Natural killer cell (primary cell): ENCODE measurements around the gene CACNA2D3. TPM values are rescaled to one million over a fixed set of nuclear protein-coding genes. Genes with fewer than 3 reads are reported as not detected.

ENCODE experiments used
- ATAC-seq, 3 donors: fragments of 150-1000 bp in 2 of 3; fragments of 200-7000 bp in 1 of 3; cut with Tn5 transposase; 1 replicate in 1 of 3; 2 replicates in 2 of 3; pipeline ENCODE4 v1.10.0; 2021; ENCODE audit warnings: mild to moderate bottlenecking in 2 of 3, moderate library complexity in 2 of 3
- DNase-seq, 2 donors: peaks; one replicate each; pipeline versions ENCODE4 v3.0.0 to v3.0.0-alpha.2; 2013 to 2021; ENCODE audit warnings: mixed read lengths in 1 of 2
- H3K27ac ChIP-seq: one replicate; pipeline ENCODE4 v1.5.1; 2013; ENCODE audit warnings: mild to moderate bottlenecking, low read length
- H3K27me3 ChIP-seq: one replicate; pipeline ENCODE4 v1.6.1; 2013; ENCODE audit warnings: low read length; ENCODE audit not compliant: control insufficient read depth, insufficient read depth
- H3K36me3 ChIP-seq: one replicate; pipeline ENCODE4 v1.6.1; 2013; ENCODE audit warnings: low read length; ENCODE audit not compliant: control insufficient read depth, insufficient read depth
- H3K4me1 ChIP-seq: one replicate; pipeline ENCODE4 v1.6.1; 2013; ENCODE audit warnings: low read length; ENCODE audit not compliant: control insufficient read depth, insufficient read depth
- H3K4me3 ChIP-seq: one replicate; pipeline ENCODE4 v1.5.1; 2013; ENCODE audit warnings: low read length
- H3K9me3 ChIP-seq: one replicate; pipeline ENCODE4 v1.6.1; 2013; ENCODE audit warnings: low read length; ENCODE audit not compliant: control insufficient read depth, insufficient read depth
- H3K27ac Mint-ChIP-seq, 2 donors: one replicate each; pipeline ENCODE4 v1.8.0; 2022; ENCODE audit warnings: mild to moderate bottlenecking in 2 of 2, mixed read lengths in 2 of 2, moderate library complexity in 1 of 2
- H3K27me3 Mint-ChIP-seq, 2 donors: one replicate each; pipeline ENCODE4 v1.8.0; 2022; ENCODE audit warnings: low read depth in 2 of 2, mixed read lengths in 2 of 2
- H3K36me3 Mint-ChIP-seq: one replicate; pipeline ENCODE4 v1.8.0; 2022; ENCODE audit warnings: mixed read lengths
- H3K4me1 Mint-ChIP-seq, 2 donors: one replicate each; pipeline ENCODE4 v1.8.0; 2022; ENCODE audit warnings: mixed read lengths in 2 of 2
- H3K4me3 Mint-ChIP-seq: one replicate; pipeline ENCODE4 v1.8.0; 2022; ENCODE audit warnings: mild to moderate bottlenecking, moderate library complexity, mixed read lengths
- H3K9me3 Mint-ChIP-seq, 2 donors: one replicate each; pipeline ENCODE4 v1.8.0; 2022; ENCODE audit warnings: mixed read lengths in 2 of 2
- CTCF ChIP-seq: fragments of 200-600 bp; IDR thresholded peaks from one replicate; pipeline ENCODE4 v1.8.0; 2022; ENCODE audit warnings: antibody characterized with exemption
- WGBS: methylation state at CpG from one replicate; pipeline ENCODE4 v1.1.7; 2013; ENCODE audit warnings: missing lambda C conversion rate; ENCODE audit not compliant: insufficient coverage; 5-methylcytosine and 5-hydroxymethylcytosine counted together
- intact Hi-C: fragments of 100-400 bp; cut with micrococcal nuclease; formaldehyde crosslinking; loops from one replicate; pipeline ENCODE4 v1.14.2; 2022
- total RNA-seq, 4 donors: library from RNA; stranded (reverse); fragments of 120-200 nt in 1 of 4; gene quantifications; one replicate each; pipeline versions ENCODE4 v1.2.3 to v1.2.4, GENCODE V29; 2013 to 2022

Gene CACNA2D3
- total RNA-seq, 3 donors from 2014 or later (not counting 1 experiment from before 2014, with no cell fraction given) = 0.49 TPM; not detected in 2

DNA sequence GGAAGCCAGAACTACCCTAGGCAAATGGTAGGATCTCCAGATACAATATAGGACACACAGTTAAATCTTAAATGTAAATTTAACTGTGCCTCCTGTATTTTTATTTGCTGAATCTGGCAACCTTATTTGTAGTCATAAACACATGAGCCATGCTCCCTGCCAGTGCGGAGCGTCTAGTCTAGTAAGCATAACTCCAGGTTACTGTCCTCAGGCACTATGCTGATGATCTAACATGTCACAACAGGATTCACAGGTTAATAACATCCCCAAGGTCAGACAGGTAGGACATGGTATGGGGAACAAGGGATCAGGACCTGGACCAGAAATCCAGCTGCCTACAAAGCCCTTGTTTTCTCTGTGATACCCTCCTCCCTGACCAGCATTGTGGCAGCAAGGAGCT is 305.1 kb downstream of the CACNA2D3 start:
- intact Hi-C loops = no loop called here
- no peak overlapping the region for H3K4me3 Mint-ChIP-seq
- DNase-seq (no peak), ATAC-seq (no peak)
- Histone ChIP-seq H3K4me3 (no peak overlapping the region), H3K27me3 (no peaks in the 10 kb centered on the region), H3K9me3 (no peaks in the 10 kb centered on the region), H3K27ac (no peak overlapping the region), H3K36me3 (no peaks in the 10 kb centered on the region), H3K4me1 (no peaks in the 10 kb centered on the region)
- no peak overlapping the region for H3K27ac Mint-ChIP-seq
- no peak for TF ChIP-seq CTCF
- no peaks in the 10 kb centered on the region for H3K36me3 Mint-ChIP-seq
- H3K27me3 Mint-ChIP-seq = no peaks in the 10 kb centered on the region
- H3K4me1 Mint-ChIP-seq = no peaks in the 10 kb centered on the region
- 90% methylated on average over 2 of the region's 2 CpGs for WGBS
- H3K9me3 Mint-ChIP-seq = no peaks in the 10 kb centered on the region

DNA sequence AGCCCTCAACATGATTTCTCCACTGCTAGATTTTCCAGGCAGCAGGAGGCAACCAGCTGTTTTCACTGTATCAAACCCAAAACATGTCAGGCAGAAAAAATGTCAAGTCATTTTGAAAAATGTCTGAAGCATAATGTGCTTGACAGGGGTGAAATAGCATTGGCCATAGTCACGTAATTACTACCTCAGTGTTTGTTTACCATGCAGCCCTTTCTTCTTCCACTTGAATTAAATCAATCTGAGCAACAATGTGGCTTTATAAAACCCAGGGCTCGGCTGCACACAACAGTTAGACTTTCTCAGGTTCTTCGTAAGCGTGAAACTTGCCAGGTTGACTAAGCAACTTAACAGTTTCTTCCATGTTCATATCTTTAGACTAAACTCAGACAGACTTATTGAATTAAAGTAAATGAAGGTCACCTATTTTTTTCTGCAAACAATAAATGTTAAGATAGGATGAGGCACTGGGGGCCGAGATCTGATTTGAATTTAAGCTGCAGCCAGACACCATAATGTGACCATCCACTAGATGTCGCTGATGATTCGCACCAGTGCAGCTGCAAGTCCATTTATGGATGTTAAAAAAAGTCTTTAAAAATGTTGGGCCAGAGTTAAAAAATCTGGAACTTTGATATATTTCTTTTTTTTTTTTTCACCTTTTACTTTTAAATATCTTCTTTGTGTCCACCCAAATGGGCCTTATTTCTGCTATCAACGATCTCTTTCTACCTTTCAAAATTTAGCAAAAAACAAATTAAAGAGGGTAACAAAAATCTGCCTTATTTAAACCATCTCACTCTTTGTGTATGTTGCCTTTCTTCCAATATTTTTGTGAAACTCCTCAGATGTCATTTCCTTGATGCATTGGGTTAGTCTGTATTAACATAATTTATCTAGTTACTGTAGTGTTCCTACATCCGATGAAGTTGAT is 305.9 kb downstream of the CACNA2D3 start:
- no peaks in the 10 kb centered on the region for H3K9me3 ChIP-seq
- peak in 1 of 2 donors; percentile 43 for DNase-seq
- H3K4me1 ChIP-seq = no peaks in the 10 kb centered on the region
- no peak overlapping the region for H3K27ac Mint-ChIP-seq
- no peaks in the 10 kb centered on the region for H3K27me3 ChIP-seq
- H3K4me3 Mint-ChIP-seq = no peak overlapping the region
- H3K4me1 Mint-ChIP-seq = no peaks in the 10 kb centered on the region
- no peak for ATAC-seq
- H3K36me3 ChIP-seq = no peaks in the 10 kb centered on the region
- H3K27me3 Mint-ChIP-seq = no peaks in the 10 kb centered on the region
- intact Hi-C loops = no loop called here
- no peak overlapping the region for H3K27ac ChIP-seq
- no peak overlapping the region for H3K4me3 ChIP-seq
- no peaks in the 10 kb centered on the region for H3K36me3 Mint-ChIP-seq
- H3K9me3 Mint-ChIP-seq = no peaks in the 10 kb centered on the region
- WGBS = 45% methylated on average over 9 of the region's 9 CpGs
- TF ChIP-seq CTCF = peak; percentile 28

- DNase-seq = no peak
- Histone ChIP-seq H3K4me1 (no peaks in the 10 kb centered on the region), H3K9me3 (no peaks in the 10 kb centered on the region), H3K36me3 (no peaks in the 10 kb centered on the region), H3K27ac (no peak overlapping the region), H3K4me3 (no peak overlapping the region), H3K27me3 (no peaks in the 10 kb centered on the region)
- no peak overlapping the region for H3K27ac Mint-ChIP-seq
- no peak for TF ChIP-seq CTCF
- H3K9me3 Mint-ChIP-seq = peaks cover 0 to 2% of the 10 kb centered on the region in 2 donors
- H3K4me1 Mint-ChIP-seq = no peaks in the 10 kb centered on the region
- no peak for ATAC-seq
- 100% methylated on average over 1 of the region's 1 CpG for WGBS
- intact Hi-C loops = no loop called here
- H3K36me3 Mint-ChIP-seq = no peaks in the 10 kb centered on the region
- no peaks in the 10 kb centered on the region for H3K27me3 Mint-ChIP-seq
- no peak overlapping the region for H3K4me3 Mint-ChIP-seq
These were observed 310.6 kb downstream of the CACNA2D3 start for GRCh38 chr3:54432975-54433374.
